ENCODE measurements around the gene RNF207. TPM values are rescaled to one million over a fixed set of nuclear protein-coding genes. Genes with fewer than 3 reads are reported as not detected.

The RNF207 gene
- total and polyA plus RNA-seq, 2 experiments from 2014 or later: 29.3 to 30.9 TPM

DNA sequence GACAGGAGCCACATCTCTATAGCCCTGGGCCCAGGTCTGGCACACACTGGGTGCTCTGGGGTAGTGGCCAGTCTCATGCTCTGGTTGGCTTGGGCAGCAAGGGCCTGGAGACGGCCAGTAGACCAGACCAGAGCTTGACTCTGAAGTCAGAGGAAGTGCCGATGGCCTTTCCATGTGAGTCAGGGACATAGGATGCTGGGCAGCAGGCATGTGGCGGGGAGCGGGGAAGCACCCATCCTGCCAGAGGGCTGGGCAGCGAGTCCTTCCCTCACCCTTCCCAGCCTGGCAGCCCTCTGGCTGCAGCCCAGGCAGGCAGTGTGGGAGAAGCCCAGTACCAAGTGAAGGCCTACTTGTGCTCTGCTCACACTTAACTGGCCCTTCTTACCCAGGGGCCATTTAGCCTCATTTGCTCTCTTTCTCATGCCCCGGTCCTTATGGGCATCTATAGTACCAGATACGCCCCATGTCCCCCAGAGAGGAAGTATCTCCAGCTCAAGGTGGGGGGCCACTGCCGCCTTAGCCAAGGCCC is 51.7 kb downstream of the RNF207 start:
- peaks cover 6% of the 10 kb centered on the region for H4K20me1 ChIP-seq (ENCODE audit: insufficient read depth, poor library complexity, severe bottlenecking)
- H3K79me2 ChIP-seq: no peaks in the 10 kb centered on the region
- no peaks in the 10 kb centered on the region for H3K9me3 ChIP-seq (ENCODE audit: low read depth)
- H3K27me3 ChIP-seq: no peaks in the 10 kb centered on the region
- no peak overlapping the region for H3K27ac ChIP-seq
- no peak overlapping the region for H2AFZ ChIP-seq
- no peak for DNase-seq (ENCODE audit: low spot score)
- H3K36me3 ChIP-seq (replicated peaks; ENCODE audit: insufficient read depth, low read depth): no peaks in the 10 kb centered on the region
- TF ChIP-seq, protein P1, sequence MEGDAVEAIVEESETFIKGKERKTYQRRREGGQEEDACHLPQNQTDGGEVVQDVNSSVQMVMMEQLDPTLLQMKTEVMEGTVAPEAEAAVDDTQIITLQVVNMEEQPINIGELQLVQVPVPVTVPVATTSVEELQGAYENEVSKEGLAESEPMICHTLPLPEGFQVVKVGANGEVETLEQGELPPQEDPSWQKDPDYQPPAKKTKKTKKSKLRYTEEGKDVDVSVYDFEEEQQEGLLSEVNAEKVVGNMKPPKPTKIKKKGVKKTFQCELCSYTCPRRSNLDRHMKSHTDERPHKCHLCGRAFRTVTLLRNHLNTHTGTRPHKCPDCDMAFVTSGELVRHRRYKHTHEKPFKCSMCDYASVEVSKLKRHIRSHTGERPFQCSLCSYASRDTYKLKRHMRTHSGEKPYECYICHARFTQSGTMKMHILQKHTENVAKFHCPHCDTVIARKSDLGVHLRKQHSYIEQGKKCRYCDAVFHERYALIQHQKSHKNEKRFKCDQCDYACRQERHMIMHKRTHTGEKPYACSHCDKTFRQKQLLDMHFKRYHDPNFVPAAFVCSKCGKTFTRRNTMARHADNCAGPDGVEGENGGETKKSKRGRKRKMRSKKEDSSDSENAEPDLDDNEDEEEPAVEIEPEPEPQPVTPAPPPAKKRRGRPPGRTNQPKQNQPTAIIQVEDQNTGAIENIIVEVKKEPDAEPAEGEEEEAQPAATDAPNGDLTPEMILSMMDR (IDR thresholded peaks at IDR 0.05; ENCODE audit: poor library complexity): no peak
- TF ChIP-seq EZH2 (IDR thresholded peaks at IDR 0.05; ENCODE audit: borderline replicate concordance): no peak
- TF ChIP-seq EZH2phosphoT487 (IDR thresholded peaks at IDR 0.05; ENCODE audit: low read depth, severe bottlenecking, unreplicated experiment): no peak
- WGBS (ENCODE audit: low lambda C conversion rate, missing lambda C conversion rate): 94% methylated on average over 8 of the region's 8 CpGs
- H3K9me2 ChIP-seq (replicated peaks; ENCODE audit: insufficient read depth): no peaks in the 10 kb centered on the region
- H3K4me3 ChIP-seq: no peak overlapping the region
- no peak overlapping the region for H3K4me2 ChIP-seq
- H3K4me1 ChIP-seq (ENCODE audit: insufficient read depth): peaks cover 7% of the 10 kb centered on the region

DNA sequence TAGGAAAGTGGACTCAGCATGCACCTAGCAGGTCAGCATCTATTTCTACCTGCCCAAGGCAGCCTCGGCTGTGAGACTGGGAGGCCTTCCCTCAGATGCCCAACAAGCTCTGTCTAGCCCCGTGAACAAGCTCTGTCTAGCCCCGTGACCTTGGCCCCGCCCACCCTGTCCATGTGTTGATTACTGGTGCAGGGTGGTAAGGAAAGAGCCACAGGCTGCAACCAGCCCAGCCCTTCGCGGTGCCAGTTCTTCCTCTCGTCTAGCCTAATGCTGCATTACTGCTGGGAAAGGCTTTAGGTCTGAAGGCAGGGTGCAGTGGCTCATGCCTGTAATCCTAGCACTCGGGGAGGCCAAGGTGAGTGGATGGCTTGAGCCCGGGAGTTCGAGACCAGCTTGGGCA is 52.8 kb downstream of the RNF207 start:
- Histone ChIP-seq H4K20me1 (ENCODE audit: insufficient read depth, poor library complexity, severe bottlenecking) (peaks cover 6% of the 10 kb centered on the region), H2AFZ (no peak overlapping the region), H3K27me3 (no peaks in the 10 kb centered on the region), H3K27ac (no peak overlapping the region), H3K79me2 (no peaks in the 10 kb centered on the region), H3K36me3 (replicated peaks; ENCODE audit: insufficient read depth, low read depth) (no peaks in the 10 kb centered on the region), H3K4me1 (ENCODE audit: insufficient read depth) (peaks cover 7% of the 10 kb centered on the region), H3K4me3 (no peak overlapping the region), H3K9me2 (replicated peaks; ENCODE audit: insufficient read depth) (no peaks in the 10 kb centered on the region), H3K9me3 (ENCODE audit: low read depth) (no peaks in the 10 kb centered on the region), H3K4me2 (no peak overlapping the region)
- TF ChIP-seq EZH2phosphoT487 (IDR thresholded peaks at IDR 0.05; ENCODE audit: low read depth, severe bottlenecking, unreplicated experiment) (no peak), EZH2 (IDR thresholded peaks at IDR 0.05; ENCODE audit: borderline replicate concordance) (no peak)
- TF ChIP-seq, protein P1 (IDR thresholded peaks at IDR 0.05; ENCODE audit: poor library complexity): no peak
- no peak for DNase-seq (ENCODE audit: low spot score)
- 80% methylated on average over 9 of the region's 10 CpGs for WGBS (ENCODE audit: low lambda C conversion rate, missing lambda C conversion rate)

DNA sequence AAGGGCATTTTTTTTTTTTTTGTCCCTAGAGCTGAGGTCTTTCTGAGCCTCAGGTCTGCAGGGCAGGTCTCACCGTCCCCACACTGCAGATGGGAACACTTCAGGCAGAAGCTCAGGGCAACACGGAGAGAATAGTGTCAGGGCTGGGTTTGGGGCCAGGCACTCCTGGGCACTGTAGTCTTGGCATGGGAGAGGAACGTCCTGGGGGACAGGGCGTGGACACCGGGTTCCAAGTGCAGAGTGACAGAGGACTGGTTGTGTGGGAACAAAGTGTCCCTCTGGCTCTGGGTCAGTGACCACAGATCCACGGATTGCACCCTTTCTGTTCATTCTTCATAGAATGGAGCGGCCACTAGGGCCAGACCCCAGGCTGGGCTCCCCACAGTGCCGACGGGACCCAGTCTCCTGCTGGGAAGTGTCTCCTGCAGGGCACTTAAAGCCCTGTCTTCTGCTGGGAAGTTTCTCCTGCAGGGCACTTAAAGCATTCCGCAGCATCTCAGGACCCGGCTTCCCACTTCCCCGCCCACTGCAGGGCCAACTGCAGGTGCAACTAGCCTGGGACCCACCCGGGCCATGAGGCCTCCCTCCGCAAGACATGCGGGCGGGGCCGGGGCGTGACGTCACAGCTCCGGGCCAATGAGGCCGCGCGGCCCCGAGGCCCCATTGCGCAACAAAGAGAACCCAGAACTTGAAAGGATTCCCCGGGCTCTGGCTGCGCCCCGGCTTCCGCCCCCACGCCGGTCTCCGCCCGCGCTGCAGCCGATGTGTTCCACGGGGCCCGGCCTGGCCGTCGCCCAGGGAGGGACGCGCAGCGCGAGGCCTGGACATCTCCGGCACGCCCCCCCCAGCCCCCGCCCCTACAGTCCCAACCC is 53.8 kb downstream of the RNF207 start:
- H3K4me2 ChIP-seq: peak overlapping the region; percentile 96
- 18% methylated on average over 26 of the region's 46 CpGs for WGBS (ENCODE audit: low lambda C conversion rate, missing lambda C conversion rate)
- no peaks in the 10 kb centered on the region for H3K9me3 ChIP-seq (ENCODE audit: low read depth)
- H3K4me3 ChIP-seq: peak overlapping the region; percentile 52
- DNase-seq (ENCODE audit: low spot score): peak; percentile 93
- peak overlapping the region; percentile 51 for H3K27ac ChIP-seq
- no peaks in the 10 kb centered on the region for H3K9me2 ChIP-seq (replicated peaks; ENCODE audit: insufficient read depth)
- no peaks in the 10 kb centered on the region for H3K79me2 ChIP-seq
- no peaks in the 10 kb centered on the region for H3K27me3 ChIP-seq
- no peaks in the 10 kb centered on the region for H3K36me3 ChIP-seq (replicated peaks; ENCODE audit: insufficient read depth, low read depth)
- H4K20me1 ChIP-seq (ENCODE audit: insufficient read depth, poor library complexity, severe bottlenecking): peaks cover 6% of the 10 kb centered on the region
- no peak for TF ChIP-seq EZH2phosphoT487 (IDR thresholded peaks at IDR 0.05; ENCODE audit: low read depth, severe bottlenecking, unreplicated experiment)
- TF ChIP-seq, protein P1 (IDR thresholded peaks at IDR 0.05; ENCODE audit: poor library complexity): no peak
- H3K4me1 ChIP-seq (ENCODE audit: insufficient read depth): peaks cover 7% of the 10 kb centered on the region
- peak overlapping the region; percentile 78 for H2AFZ ChIP-seq
